Cardiac fibroblast (primary cell): Measurements from ENCODE around the gene CCS.
A peak's percentile ranks its signal among the peaks of the same experiment; 100 is the strongest.

ENCODE experiments used
- DNase-seq, 2 donors: peaks; one replicate each; pipeline versions ENCODE4 v3.0.0 to v3.0.0-alpha.2; 2010; ENCODE audit warnings: low read depth in 2 of 2
- H3K4me3 ChIP-seq, 2 donors: replicated peaks in 1 of 2; 1 replicate in 1 of 2; 2 replicates in 1 of 2; pipeline ENCODE4 v1.5.1; 2011; ENCODE audit warnings: low read depth in 2 of 2, low read length in 2 of 2, mild to moderate bottlenecking in 2 of 2, moderate library complexity in 1 of 2
- CTCF ChIP-seq: IDR thresholded peaks from one replicate; pipeline ENCODE4 v1.5.1; 2011; ENCODE audit warnings: low read depth, mild to moderate bottlenecking, low read length, inconsistent platforms

The CCS gene

GRCh38 chr11:66562275-66562674, 30.7 kb upstream of the CCS start:
- no peak for DNase-seq
- no peak overlapping the region for H3K4me3 ChIP-seq
- TF ChIP-seq CTCF: no peak

- TF ChIP-seq CTCF: no peak
- no peak for DNase-seq
- no peak overlapping the region for H3K4me3 ChIP-seq
These were observed 29.9 kb upstream of the CCS start for GRCh38 chr11:66562907-66563583.

- TF ChIP-seq CTCF: no peak
- H3K4me3 ChIP-seq: no peak overlapping the region
- no peak for DNase-seq
These were observed 29.2 kb upstream of the CCS start for GRCh38 chr11:66563832-66564231.

- no peak for TF ChIP-seq CTCF
- no peak for DNase-seq
- no peak overlapping the region for H3K4me3 ChIP-seq
These were observed 28.4 kb upstream of the CCS start for GRCh38 chr11:66564538-66564937.

- H3K4me3 ChIP-seq: no peak overlapping the region
- no peak for DNase-seq
- no peak for TF ChIP-seq CTCF
These were observed 28.0 kb upstream of the CCS start for GRCh38 chr11:66564984-66565383.

- H3K4me3 ChIP-seq: no peak overlapping the region
- TF ChIP-seq CTCF: no peak
- DNase-seq: no peak
These were observed 26.8 kb upstream of the CCS start for GRCh38 chr11:66566221-66566620.

GRCh38 chr11:66567787-66568123, 25.2 kb upstream of the CCS start:
- no peak for TF ChIP-seq CTCF
- H3K4me3 ChIP-seq: peak overlapping the region; percentile 52 to 53
- DNase-seq: no peak
